Measurements from ENCODE around the gene ZNF329. TPM values are rescaled to one million over a fixed set of nuclear protein-coding genes. Genes with fewer than 3 reads are reported as not detected.
"Not testable (repeated sequence)": the region's sequence is repeated elsewhere in the genome, so short reads cannot be mapped to it uniquely, and the experiment has no call there.

Gene ZNF329
- 2.7 and 2.8 TPM in 2 replicates for total RNA-seq

DNA sequence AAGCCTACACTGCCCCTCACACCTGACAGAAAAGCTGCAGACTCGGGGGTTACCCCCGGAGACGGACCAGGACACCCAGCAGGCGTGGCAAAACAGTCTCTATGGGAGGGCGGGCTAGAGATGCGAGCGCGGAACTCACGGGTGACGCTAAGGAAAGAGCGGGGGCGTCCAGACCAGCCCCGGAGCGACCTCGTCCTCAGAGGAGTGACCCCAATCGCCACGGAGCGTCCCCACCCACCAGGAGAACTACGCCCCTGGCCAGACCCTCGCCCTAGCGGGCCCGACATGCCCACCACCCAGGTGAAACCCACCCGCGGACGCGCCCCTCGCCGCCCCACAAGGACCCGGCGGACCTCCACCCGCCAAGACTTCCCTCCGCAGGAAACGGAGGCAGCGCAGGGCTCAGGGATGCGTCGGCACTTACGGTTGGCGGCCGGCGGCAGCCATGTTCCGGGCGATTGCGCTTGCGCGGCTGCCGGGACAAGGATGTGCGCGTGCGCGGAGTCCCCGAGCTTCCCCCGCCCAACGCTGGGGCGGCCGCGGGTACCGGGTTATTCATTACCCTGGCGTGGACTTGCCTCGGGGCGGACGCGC is at the start of gene ZNF329:
TSS of gene ZNF329 (minus strand) at position 462 of the 594 bp plus-strand sequence. CDS start 21,286 bp downstream, outside the sequence.
- intact Hi-C loops (cut with micrococcal nuclease): loop anchor here (1.0 to 10.0 kb wide), 9 partner anchors 142 to 1836 kb away; partner anchors contain the start of genes ZNF256, ZNF549, ZNF551 and ZNF583

DNA sequence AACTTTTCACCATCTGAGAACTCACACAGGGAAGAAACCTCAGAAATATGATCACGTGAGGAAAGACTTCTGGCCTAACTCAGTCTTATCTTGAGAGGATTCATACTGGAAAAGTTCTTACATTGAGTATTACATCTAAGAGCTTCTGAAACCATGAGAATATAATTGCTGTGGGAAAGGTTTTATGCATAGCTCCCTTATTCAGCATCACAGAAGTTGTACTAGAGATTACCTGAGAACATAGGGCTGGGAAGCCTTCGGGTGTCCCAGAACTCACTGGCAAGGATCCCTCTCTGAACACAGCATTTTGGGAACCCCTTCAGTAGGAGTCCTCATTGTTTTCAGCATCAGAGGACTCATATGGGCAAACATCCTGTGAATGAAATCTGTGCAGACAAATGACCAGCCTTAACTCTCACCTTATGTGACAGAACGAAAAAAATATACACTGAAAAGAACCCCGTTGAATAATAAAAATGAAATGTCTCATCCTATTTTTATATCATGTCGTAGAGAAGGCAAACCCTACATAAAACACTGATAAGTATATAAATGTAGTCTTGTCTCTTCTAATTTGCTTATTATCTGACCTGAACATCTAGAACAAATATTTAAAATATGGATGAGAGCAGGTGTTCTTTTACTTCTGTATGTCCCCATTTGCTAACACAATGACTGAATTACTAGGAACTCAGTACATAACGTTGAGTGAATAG is 46.5 kb upstream of the ZNF329 start:
- intact Hi-C loops (cut with micrococcal nuclease): loop anchor here (5.0 kb wide), 1 partner anchor 60 kb away; no protein-coding TSS in a partner anchor

DNA sequence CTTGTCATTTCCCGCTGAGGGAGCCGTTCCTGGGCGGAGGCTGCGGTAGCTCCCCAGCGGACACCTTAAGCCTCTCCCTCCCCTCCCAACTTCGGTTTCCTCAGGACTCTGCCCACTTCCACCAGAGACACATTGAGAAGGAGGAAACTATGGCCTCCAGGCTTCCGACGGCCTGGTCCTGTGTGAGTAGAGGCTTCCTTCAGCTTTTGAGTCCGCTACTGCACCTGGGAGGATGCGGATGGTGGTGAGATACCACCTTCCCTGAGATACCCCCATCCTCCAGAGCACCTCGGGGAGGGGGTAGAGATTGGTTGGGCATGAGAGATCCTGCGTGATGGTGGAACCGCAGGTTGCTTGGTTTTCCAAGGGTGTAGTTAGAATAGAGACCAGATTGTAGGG is 33.2 kb upstream of the ZNF329 start:
- intact Hi-C loops (cut with micrococcal nuclease): loop anchor here (1.0 to 5.0 kb wide), 14 partner anchors 94 to 832 kb away; partner anchors contain the start of genes ERVK3-1, RPS5, TRAPPC2B and ZNF132

DNA sequence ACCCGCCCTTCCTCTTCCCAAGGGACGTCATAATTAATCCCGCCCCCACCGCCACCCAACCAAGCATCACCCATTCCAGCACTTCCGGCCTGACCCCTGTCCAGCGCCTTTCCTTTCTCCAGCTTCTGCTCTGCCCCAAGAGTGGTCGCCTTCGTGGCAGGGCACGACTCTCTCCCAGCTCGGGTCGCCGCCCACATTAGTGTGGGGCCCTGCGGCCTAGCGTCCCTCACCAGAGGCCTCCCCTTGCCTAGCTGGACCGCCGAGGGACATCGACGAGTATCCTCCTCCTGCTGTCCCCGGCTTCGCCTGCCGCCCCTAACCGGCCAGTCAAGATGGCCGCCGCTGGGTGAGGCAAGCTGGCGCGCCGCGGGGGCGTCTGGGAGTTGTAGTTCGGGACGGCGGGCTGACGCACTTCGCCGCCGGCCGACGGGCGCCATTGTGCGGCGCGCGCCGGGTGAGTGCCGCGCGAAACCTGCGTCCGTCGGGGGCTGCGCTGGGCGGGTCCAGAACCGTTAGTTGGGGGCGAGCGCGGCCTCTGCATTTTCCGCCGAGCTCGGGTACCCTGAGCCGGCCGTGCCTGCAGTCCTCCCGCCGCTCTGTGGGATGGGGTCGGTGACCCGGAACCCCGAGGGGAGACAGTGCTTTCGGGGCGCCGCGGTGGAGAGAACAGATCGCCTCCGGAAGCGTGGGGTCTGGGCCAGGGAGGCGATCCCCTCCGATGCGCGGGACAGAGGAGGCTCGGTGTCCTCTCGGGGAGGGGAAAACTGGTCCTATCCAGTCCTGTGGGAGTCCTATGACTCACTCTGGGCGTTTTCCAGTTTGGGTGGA is 32.6 kb upstream of the ZNF329 start, which contains the start of gene ZNF274:
TSS of gene ZNF274 (plus strand) at position 73 of the 828 bp plus-strand sequence. CDS start 905 bp downstream, outside the sequence.
- intact Hi-C loops (cut with micrococcal nuclease): loop anchor here (1.0 to 5.0 kb wide), 17 partner anchors 95 to 903 kb away; partner anchors contain the start of genes ERVK3-1, RPS5, TRAPPC2B and ZBTB45

DNA sequence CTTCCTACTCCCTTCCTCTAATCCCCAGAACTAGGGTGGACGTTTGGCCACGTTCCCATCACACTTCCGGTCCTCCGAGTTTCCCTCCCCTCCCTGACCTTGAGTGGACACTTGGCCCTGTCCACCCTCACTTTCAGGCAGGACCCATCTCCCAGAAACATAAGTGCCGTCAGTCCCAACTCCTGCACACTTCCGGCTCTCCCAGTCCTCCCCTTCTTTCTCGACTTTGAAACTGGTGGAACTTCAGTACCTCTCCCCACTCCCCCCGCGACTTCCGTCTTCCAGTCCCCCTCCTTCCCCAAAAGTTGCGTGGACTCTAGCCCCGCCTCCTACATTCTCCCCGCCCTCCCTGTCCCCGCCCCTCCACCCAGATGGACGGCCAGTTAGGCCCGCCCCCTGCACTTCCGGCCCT is 32.0 kb upstream of the ZNF329 start:
- intact Hi-C loops (cut with micrococcal nuclease): loop anchor here (1.0 to 5.0 kb wide), 6 partner anchors 204 to 902 kb away; partner anchors contain the start of genes RPS5, ZBTB45, ZNF211 and ZNF304

DNA sequence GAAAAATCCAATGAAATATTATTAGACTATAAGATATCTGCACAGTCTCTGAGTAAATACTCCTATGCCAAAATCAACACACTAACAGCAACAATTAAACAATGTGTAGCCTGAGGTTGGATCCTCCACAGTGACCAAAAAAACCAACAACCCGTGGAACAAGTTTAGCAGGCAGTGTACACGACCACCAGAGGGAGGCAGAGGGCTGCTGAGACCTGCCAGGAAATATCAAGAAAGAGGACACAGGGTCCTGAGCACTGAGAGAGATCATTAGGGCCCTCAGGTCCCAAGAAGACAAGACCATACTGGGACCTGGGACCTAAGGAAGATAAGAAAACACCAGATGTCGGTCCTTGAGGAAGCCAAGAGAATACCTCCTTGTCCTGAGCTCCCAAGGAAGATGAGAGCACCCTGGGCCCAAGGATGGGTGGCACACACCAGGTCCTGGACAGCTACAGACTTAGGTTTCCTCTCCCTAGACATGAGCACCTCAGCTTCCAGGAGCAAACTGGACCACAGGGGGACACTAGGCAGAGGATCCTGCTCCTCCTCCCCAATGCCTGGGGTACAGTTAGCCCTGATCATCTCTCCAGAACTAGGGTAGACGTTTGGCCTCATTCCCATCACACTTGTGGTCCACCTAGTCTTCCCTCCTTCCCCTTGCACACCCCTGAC is 31.4 kb upstream of the ZNF329 start:
- intact Hi-C loops (cut with micrococcal nuclease): loop anchor here (1.0 to 5.0 kb wide), 6 partner anchors 205 to 902 kb away; partner anchors contain the start of genes RPS5, ZBTB45, ZNF211 and ZNF304

DNA sequence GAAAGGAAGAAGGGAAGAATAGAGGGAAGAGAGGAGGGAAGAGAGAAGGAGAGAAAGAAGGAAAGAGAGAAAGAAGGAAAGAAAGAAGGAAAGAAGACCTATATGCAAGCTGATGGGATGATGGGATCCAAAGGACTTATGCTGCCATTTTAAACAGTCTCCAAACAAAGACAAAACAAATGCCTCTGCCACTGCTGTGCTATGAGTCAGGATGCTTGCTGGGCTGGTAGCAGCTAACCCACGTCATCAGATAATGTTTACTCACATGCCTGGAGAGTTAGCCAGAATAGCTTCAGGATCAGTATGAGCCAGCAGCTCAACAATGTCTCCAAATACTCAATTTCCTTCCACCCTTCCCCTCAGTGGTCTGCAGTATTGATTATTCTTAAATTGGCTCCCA is 20.3 kb upstream of the ZNF329 start:
- intact Hi-C loops (cut with micrococcal nuclease): no loop called here

DNA sequence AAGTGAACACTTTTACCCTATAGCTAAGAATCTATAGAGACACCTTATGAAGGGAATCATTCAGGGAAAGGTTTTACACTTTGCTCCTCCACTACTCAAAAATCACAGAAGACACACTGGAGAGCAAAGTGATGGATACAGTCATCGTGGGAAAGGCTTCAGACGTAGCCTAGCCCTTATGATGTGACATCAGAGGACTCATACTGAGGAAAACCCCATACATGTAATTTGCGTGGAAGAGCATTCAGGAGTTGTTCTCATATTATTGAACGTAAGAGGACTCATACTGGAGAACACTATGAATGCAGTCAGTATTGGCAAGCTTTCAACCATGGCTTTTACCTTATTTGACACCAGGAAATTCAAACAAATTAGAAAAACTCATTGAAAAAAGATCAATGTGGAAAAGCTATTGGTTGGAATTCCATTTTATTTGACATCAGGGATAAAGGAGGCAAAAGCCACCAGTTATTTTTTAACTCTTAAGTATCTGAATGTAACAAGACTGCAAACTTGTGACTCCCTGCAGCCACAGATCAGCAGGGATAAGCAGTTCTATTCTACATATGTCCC is 16.2 kb upstream of the ZNF329 start:
- intact Hi-C loops (cut with micrococcal nuclease): no loop called here

DNA sequence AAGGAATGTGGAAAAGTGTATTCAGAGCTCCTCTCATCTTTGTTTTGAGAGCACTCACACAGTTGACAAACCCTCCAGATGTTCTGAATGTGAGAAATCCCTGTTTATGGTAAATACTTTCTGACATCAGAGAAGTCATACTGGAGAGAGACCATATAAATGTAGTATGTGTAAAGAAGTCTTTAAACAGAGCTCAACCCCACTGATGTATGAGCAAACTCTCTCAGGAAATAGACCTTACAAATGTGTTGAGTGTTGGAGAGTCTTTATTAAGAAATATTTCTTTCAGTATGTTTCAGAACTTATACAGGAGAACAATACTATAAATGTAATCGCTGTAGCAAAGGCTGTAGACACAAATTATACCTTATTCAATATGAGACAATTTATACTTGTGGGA is 15.7 kb upstream of the ZNF329 start:
- intact Hi-C loops (cut with micrococcal nuclease): no loop called here

DNA sequence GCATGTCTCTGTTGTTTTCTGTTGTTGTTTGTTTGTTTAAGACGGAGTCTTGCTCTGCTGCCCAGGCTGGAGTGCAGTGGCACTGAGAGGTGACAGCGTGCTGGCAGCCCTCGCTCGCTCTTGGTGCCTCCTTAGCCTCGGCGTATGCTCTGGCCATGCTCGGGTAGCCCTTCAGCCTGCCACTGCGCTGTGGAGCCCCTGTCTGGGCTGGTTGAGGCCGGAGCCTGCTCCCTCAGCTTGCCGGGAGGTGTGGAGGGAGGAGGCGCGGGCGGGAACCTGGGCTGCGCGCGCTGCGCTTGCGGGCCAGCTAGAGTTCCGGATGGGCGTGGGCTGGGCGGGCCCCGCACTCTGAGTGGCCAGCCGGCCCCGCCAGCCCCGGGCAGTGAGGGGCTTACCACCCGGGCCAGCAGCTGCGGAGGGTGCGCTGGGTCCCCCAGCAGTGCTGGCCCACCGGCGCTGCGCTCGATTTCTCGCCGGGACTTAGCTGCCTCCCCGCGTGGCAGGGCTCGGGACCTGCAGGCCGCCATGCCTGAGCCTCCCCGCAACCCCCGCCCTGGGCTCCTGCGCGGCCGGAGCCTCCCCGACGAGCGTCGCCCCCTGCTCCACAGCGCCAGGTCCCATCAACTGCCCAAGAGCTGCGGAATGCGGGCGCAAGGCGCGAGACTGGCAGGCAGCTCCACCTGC is 6.6 kb upstream of the ZNF329 start:
- intact Hi-C loops (cut with micrococcal nuclease): loop anchor here (5.0 to 10.0 kb wide), 6 partner anchors 212 to 1905 kb away; partner anchors contain the start of genes ZNF256, ZNF550, ZNF583 and ZNF814

DNA sequence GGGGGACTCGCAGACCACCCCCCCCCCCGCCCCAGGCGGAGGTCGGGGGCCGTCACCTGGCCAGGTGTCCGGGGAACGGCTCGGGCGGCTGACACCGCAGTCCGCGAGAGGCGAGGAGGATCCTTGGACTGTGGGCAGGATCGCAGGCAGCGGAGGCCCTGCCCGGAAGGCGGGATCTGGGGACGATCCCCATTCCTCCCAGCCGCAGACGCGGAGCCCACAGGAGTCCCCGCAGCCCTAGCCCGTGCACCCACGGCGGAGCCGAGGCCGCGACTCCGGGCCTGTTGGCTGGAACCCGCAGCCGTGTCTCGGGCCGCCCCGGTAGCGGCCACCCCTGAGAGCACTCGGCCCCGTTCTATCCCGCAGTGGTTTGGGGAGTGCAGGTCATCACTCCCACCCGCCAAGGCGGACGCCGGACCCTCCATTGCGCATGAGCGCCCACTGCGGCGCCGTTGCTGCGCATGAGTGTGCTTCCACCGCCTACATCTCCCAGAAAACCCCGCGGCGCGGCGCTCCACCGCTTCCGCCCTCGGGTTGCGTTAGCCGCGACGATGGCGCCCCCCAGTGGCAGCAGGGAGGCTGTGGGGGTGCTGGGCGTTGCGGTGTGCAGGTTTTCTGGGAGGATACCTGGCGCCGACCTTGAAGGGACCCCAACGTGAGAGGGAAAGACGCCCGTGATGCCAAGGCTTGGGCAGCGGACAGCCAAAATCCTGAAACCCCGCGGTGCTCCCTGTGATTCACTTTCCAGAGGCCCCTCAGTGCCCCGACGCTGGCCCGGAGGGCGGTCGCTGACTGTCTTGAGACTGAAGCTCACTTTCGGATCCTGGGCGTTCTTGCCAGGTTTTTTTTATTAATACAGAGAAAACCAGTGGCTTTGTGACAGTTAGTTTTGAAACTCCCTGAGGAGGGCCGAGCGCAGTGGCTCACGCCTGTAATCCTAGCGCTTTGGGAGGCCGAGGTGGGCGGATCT is 4.4 kb upstream of the ZNF329 start:
- intact Hi-C loops (cut with micrococcal nuclease): loop anchor here (1.0 to 10.0 kb wide), 21 partner anchors 153 to 1903 kb away; partner anchors contain the start of genes TRAPPC2B, ZNF17, ZNF211 and ZNF256

DNA sequence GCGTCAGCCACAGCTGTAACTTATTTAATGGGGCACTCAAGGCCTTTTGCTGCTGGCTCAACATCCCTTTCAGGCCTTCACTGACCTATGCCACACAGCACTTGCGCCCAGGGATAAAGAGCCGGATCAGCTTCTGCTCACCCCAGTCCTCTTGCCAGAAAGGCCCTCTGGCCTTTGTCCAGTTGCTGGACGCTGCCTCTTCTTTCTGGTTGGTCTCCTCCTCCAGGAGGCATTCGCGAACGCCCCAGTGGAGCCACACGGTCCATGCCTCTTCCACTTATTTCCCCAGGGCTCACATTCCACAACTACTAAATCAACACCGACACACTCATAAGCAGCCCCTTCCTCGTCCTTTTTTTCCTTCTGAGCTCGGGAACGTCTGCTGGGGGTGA is 3.7 kb upstream of the ZNF329 start:
- intact Hi-C loops (cut with micrococcal nuclease): loop anchor here (2.0 to 10.0 kb wide), 9 partner anchors 209 to 1839 kb away; partner anchors contain the start of genes ZNF256, ZNF416, ZNF551 and ZNF583

DNA sequence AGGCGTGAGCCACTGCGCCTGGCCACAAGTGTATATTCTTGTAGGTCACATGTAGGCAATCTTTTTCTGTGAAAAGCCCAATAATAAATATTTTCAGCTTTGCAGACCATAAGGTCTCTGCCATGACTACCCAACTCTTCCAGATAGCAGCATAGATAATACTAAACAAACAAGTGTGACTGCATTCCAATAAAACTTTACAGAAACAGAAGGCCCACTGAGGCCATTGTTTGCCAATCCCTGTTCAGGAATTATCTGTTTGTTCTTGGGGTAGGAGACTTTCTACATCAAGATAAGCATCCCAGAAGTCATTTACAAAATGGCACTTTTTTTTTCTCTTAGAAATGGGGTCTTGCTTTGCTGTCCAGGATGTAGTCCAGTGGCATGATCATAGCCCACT is 2.8 kb upstream of the ZNF329 start:
- intact Hi-C loops (cut with micrococcal nuclease): loop anchor here (5.0 to 10.0 kb wide), 7 partner anchors 209 to 1839 kb away; partner anchors contain the start of genes ZNF256, ZNF551, ZNF583 and ZNF671

DNA sequence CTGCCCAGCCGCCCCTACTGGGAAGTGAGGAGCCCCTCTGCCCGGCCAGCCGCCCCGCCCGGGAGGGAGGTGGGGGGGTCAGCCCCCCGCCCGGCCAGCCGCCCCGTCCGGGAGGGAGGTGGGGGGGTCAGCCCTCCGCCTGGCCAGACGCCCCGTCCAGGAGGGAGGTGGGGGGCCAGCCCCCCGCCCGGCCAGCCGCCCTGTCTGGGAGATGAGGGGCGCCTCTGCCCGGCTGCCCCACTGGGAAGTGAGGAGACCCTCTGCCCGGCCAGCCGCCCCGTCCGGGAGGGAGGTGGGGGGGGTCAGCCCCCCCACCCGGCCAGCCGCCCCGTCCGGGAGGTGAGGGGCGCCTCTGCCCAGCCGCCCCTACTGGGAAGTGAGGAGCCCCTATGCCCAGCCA is 3.1 kb downstream of the ZNF329 start:
- intact Hi-C loops (cut with micrococcal nuclease): not testable (repeated sequence)

DNA sequence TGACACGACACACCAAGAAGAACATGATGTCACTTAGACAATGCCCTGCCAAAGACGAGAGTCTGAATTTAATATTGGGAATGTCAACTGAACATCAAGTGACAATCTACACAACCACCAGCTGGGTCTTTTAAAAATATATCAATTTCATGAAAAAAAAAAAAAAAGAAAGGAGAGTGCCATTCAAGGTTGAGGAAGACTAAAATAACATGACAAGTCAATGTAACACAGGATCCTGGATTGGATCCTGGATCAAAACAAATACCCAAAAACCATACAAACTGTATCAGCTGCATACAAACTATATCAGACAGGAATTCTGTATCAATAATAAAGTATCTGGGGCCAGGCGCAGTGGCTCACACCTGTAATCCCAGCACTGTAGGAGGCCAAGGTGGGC is 4.7 kb downstream of the ZNF329 start:
- intact Hi-C loops (cut with micrococcal nuclease): no loop called here

DNA sequence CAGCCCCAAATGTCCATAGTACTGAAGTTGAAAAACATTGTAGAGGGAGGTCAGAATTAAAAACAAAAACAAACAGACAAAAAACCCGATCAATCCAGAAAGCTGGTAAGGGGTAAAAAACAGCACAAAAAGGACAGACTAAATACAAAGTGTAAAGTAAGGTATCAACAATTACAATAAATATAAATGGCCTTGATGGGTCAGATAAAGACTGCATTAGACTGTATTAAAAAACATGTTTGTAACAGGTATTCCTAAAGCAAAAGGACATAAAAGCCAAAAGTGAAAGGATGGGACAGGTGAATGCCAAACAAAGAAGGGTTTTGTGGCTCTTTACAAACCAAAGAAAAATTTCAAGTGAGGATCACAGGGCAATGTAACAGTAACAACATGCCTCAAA is 16.3 kb downstream of the ZNF329 start:
- intact Hi-C loops (cut with micrococcal nuclease): no loop called here

DNA sequence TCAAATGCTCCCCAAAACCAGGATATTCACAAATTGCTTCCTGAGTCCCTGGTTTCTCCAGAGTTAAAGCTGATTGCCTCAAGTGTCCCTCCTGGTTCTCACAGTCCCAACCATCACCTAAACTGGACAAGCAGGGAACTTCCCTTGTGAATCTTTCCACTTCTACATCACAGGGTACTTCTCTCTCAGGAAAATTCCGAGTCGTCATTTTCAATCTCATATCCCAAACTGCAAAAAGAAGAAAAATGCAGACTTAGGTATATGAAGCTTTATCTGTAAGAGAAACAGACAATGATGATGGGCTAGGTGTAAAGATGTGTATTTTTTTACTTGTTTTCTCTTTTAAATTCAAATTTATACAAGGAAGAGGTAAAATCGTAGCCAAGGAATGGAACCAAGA is 21.3 kb downstream of the ZNF329 start:
- intact Hi-C loops (cut with micrococcal nuclease): no loop called here

DNA sequence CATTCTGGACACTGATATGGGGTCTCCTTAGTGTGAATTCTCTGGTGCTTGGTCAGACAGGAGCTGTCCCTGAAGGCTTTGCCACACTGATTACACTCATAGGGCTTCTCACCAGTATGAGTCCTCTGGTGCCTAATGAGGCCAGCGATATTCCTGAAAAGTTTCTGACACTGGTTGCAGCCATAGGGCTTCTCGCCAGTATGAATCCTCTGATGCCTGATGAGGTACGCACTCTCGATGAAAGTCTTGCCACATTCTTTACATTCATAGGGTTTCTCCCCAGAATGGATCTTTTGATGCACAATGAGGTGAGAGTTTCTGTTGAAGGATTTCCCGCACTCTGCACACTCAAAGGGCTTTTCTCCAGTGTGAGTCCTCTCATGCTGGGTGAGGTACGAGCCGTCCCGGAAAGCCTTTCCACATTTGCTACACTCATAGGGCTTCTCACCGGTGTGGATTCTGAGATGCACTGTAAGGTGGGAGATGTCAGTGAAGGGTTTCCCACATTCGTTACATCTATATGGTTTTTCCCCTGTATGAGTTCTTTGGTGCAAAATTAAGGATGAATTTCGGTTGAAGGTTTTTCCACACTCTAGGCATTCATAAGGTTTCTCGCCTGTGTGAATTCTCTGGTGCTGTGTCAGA is 22.4 kb downstream of the ZNF329 start:
- intact Hi-C loops (cut with micrococcal nuclease): no loop called here
